AG08396 (cell line): ENCODE results near the gene ADM2.

ENCODE experiments used
- DNase-seq: peaks from one replicate; pipeline ENCODE4 v3.0.0; 2012; ENCODE audit warnings: low spot score, mixed read lengths

The ADM2 gene

DNA sequence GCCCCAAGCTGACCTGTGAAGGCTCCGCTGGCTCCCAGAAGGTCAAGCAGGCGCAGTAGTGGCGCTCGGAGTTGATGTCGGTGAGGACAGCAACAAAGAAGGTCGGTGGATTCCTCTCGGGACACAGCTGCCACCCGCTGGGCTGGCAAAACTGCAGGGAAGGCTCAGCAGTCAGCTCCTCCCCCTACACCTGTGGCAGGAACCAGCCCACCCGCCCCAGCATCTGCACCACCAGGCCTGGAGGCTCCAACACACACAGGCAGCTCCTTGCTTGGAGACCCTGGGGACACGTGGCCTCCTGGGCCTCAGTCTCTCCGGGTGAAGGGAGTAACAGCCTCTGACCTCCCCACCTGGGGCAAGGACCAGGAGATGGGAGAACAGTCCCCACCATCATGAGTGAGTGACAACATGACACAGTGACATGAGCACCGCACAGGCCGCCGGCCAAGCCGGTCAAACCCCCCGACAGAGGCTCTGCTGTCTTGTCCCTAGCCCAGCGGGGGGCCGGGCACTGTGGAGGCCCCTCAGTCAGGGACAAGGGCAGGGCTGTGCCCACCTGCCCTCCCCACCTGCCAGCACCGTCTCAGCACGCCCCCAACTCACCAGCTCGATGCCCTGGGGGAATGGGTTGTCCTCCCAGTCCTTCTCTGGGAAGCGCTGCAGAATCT is 13.4 kb upstream of the ADM2 start:
- no peak for DNase-seq

DNA sequence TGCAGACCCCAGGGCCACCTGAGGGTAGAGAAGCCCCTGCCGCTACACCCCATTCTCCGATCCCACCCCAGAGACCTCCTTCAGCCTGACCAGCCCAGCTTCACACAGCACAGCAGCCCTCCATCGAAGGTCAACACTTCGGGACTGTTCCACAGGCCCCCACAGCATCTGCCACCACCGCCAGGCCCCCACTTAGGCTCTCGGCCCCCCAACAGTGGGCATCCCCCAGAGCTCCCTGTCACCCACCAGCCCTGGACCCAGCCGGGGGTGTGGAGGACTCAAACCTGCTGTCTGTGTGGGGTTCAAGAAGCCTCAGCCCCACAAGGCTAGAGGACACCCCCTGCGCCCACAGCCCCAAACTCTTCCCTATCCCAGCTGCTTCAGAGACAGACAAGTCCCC is 12.7 kb upstream of the ADM2 start:
- no peak for DNase-seq

DNA sequence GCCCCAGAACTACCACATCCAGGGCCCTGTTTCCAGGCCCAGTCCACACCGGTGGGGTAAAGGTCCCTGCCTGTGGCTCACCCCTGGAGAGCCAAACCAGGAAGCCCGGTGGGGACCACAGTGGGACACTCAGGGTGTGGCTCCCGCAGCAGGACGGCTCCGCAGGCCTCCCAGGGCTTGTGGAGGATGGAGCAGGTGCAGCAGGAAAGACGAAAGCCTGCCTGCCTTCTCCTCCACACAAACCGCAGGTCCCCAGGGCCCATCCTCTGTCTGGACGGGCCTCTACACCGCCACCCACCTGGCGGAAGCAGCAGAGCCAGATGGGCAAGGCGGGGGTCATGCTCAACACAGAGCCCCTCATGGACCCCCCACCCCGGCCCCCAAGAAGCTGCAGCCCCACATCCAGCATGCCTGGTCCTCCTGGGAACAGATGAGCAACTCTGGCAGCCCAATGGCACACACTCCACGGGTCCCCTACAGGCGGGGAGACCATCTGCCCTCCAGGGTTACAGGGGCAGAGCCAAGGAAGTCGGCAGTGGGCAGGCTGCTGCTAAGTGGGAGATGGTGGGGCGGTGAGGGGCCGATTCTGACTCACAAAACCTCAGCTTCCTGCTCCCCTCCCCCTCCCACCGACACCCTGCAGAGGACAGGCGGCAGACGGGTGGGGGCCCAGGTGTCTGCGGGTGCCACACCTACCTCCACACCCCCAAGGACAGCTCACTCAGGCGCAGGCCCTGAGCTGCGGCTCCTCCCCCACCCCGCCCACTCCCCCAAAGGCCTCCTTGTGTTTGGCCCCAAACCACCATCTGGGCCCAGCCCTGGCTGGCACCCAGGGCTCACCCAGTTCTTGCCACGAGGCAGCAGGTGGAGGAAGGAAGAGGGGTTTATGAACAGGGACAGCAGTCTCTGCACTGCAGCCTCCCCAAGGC is 11.7 kb upstream of the ADM2 start:
- DNase-seq = no peak

DNA sequence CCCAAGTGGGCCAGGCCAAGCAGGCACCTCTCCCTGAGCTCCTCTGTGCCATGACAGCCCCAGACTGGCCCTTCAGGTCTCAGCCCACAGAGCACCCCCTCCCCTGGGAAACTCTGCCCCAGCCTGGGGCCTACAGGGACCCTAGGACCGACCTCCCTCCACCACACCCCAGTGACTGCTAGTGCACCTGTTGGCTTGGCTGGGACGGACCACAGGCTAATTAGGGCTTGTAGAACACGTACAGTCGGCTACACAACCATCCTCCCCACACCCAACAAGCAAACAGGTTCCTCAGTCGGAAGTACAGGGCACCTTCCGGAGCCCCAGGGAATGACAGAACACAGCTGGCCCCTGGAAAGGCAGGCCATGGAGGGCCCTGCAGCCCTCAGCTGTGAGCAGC is 10.9 kb upstream of the ADM2 start:
- DNase-seq = no peak

DNA sequence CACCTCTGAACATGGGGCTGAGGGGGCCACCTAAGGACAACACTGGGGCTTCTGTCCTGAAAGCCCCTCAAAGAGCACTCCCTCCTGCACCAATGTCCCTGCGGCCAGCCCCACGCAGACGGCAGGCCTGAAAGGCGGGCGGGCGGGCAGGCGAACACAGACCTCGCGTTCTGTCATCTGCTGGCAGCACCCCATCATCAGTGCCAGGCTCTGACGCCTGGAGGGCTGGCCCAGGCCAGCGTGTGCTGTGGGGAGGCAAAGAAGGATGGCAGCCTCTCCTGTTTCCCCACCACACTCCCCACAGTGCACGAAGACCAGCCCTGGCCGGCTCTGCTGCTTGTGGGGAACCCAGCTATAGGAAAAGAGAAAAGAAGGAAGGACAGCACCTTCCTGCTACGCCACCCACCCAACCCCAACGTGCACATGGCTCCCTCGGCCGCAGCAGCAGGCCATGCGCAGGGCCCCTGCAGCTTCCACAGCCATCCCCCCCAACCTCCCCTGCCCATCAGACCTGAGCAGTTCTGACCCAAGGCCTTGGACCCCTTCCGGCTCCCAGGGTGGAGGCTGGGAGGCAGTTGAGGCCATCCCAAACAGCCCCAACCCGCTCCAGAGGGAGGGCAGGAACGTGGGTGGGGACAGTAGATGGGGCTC is 10.0 kb upstream of the ADM2 start:
- no peak for DNase-seq

DNA sequence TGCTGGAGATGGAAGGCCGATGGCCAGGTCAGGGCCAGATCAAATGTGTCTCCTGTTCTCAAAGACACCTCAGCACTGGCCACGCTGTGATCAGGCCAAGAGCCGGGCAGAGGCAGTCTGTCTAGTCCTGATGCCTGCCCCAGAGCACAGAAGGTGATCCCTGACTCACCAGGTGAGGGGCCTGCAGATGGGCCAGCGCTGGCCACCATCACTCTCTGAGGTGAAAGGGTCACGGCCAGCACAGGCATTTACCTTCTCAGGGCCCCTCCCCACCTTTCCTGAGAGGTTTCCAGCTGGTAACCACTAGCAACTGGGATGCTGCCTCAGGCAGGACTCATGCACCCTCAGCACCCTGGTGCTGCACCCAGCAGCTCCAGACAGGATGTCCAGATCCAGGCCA is 9.4 kb upstream of the ADM2 start:
- no peak for DNase-seq

DNA sequence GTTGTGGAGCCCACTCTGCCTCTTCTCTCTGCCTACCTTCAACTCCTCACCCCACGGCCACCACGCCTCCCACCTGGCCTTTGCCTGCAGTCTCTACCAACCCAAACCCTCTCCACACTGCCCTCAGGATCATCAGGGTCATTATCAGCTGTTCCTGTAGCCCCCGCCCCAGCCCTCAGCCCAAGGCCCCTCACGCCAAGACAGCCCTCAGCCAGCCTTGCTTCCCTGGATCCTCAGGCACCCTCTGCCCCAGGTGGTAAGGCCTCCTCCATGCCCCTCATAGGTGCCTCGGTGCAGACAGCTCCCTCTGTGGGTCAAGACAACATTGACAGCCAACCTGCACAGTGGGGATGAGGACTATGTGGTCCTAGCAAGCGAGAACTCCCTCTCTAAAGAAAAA is 8.3 kb upstream of the ADM2 start:
- DNase-seq = no peak

DNA sequence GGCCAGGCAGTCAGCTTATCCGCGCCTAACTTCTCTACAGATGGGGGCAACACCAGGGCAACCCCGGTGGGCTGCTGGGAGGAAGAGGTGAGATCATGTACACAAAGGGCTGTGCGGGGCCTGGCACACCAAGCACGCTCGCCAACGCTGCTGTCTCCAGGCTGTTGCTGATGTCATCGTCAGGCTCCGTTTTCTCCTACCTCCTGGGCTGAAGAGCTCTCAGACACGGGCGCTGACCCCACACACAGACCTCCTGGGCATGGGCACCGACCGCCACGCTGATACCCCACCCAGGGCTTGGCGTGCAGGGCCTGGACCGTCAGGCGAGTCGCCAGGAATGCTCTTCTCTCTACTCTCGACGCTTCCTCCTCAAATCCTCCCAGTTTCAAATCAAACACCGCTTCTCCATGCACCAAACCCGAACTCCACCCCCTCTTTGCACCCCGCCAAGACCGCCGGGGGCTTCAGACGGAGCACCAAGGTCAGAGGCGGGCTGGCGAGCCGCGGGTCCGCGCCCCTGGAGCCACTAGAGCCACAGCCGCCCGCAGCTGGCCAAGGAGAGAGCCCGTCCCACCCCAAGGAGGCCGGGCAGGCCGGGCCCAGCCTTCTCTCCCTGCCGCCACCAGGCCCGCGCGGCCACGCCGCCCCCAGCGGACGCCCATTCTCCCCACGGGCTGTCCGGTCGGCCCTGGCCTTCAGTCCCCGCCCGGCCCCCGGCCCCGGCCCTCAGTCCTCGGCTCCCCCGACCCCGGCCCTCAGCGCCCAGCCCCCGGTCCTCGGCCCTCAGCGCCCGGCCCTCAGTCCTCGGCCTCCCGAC is 7.3 kb upstream of the ADM2 start:
- DNase-seq = peak; percentile 84

DNA sequence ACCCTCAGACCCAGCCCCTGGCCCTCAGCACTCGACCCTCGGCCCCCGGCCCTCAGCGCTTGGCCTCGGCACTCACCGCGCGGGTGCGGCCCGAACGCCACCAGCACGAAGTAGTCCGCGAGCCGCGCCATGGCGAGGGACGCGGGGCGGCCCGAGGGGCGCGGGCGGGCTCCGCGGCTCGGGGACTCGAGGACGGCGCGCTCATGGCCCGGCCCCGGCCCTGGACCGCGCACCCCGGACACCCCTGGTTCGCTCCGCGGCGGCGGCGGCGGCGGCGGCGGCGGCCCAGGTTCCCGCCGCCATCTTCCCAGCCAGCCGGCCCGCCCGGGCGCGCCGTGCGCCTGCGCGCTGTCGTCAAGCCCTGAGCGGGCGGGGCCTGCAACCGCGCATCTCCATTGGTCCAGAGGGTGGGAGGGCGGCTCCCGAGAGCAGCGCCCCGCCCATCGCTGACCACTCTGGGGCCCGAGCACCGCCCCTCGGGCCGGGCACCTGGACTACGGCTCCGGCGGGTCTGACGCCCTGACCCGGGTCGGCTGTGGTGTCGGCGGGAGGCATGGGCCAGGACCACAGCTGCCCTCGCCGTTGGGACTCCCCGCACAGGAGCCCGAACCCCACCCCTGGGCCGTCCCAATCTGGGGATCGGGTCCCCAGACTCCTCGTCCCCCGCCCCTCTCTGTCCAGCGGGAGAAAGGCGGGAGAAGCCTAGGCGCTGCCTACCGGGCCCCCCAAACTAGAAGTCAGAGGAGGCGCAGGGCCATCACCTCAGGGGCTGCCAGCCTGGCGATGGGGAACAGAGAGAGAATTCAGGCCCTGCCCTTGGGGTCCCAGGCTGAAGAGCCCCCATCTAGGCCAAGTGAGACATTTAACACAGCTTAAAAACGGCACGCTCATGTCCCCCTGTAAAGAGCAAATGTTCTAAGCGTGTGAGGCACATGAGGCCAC is 6.4 kb upstream of the ADM2 start, which contains the start of gene SBF1:
Gene SBF1, minus strand, starts transcription at position 326 of the 942 bp plus-strand sequence. Its CDS starts 195 bp downstream, at position 131.
- DNase-seq = peak; percentile 100

DNA sequence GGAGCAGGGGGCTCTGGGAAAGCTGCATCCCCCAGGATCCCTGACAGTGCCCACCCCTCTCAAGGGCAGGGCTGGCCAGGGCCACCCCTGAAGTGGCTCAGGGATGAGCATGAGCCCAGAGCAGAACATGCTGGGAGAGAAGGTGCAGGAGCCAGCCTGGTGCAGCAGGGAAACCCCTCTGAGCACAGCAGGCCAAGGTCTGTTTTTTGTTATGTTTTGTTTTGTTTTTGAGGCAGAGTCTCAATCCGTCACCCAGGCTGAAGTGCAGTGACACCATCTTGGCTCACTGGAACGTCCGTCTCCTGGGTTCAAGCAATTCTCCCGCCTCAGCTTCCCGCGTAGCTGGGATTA is 5.7 kb upstream of the ADM2 start:
- DNase-seq = no peak

DNA sequence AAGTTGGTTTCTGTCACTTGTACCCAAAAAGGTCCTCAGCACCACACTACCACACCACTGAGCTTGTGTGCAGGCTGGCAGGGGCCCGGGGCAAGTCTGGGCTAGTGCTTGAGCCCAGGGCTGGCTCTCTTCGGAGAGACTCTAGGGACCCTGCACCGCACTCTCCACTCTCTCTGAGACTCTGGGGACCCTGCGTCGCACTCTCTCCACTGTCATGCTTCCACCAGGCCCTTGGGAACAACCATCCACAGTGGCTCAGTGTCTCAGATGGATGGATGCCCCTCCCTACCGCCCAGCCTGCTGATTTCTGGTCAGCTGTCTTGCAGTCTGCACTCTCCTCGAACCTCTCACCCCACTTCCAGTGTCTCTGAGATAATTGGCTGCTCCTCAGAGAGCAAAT is 4.5 kb upstream of the ADM2 start:
- no peak for DNase-seq

DNA sequence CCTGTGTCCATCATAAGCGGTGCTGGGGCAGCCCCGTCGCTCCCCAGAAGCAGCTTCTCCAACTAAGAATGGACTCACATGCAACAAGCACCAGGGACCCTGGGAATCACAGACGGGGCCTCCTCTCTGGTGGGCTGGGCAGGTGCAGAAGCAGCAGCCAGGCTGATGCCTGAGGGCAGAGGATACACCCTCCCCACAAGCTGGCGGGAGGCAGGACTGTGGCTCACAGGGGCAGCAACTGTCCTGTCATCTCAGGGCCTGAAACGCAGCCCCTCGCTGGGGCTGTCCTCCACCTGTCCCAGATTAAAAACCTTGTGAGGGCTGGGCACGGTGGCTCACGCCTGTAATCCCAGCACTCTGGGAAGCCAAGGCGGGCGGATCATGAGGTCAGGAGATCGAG is 3.4 kb upstream of the ADM2 start:
- no peak for DNase-seq

DNA sequence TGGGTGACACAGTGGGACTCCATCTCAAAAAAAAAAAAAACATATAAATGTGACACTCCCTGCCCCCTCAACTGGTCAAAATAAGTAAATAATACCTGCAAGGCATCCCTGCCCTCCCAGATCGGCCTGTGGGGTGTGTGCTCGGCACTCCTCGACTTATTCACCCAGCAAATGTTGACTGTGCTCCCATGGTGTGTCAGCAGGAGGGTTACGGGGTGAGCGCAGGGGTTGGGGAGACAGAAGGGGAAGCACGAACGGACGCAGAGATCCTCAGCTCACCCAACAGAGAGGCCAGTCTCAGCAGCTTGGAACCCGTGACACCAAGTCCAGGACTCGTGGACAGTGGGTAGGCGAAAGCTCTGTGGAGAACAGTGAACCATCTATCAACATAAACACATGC is 1.6 kb upstream of the ADM2 start:
- no peak for DNase-seq

DNA sequence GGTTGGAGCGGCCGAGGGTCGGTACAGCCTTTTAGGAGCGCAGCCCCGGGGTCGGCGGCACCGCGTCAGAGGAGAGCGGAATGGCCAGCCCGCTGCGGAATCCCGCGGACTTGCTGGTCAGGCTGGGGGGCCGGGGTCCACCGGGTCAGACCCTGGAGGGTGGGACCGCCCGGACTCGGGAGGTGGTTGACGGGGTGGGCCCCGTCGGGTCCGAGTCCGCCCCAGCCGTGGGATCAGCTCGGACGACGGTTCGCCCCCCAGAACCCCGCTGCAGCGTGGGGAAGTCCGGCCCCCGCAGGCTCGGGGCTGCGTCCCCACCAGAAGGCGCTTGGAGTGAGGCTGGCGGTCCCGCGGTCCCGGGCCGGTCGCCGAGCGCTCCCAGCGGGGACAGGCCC is 301 bp upstream of the ADM2 start:
- no peak for DNase-seq

DNA sequence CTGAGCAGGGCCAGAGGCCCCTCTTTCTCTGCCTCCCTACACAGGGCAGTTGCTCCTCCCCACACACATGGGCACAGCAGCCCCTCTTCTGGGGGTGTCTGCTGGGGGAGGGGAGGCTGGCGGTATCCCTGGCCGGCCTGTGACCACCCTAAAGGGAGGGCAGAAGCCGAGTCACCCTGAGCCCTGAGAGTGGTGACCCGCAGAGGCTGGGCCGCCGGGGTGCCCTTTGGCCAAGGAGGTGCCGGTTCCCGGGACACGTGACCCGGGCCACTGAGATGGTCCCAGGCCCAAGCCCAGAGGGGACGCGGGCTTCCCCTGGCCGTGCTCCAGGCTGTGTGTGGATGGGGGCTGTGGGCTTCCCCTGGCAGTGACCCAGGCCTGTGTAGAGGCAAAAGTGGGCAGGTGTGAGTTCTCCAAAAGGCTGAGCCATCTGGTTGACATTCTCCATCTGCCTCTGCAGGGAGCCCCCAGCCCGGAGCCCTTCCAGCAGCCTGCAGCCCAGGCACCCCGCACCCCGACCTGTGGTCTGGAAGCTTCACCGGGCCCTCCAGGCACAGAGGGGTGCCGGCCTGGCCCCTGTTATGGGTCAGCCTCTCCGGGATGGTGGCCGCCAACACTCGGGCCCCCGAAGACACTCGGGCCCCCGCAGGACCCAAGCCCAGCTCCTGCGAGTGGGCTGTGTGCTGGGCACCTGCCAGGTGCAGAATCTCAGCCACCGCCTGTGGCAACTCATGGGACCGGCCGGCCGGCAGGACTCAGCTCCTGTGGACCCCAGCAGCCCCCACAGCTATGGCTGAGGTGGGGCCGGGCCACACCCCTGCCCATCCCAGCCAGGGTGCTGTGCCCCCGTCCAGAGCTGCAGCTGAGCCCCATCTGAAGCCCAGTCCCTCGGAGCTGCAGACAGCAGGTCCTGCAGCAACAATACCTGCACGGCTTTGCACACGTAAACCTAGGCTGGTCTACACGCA is 1.0 kb downstream of the ADM2 start:
- DNase-seq = no peak

DNA sequence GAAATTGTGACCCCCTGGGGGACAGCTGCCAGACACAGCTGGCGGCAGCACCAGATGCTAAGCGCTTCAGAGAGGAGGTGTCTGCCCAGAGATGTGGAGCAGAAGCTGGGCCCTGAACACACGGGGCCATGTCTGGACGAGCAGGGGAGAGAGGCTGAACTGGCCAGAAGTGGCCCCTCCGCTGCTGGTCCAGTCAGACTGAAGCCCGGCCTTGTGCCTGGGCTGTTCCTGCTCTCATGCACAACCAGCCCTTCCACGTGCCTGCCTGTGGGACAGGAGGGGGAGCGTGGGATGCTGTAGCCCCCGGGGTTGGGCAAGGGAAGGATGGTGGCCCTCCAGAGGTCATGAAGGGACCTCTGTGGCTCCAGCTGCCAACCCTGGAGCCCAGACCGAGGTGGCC is 1.8 kb downstream of the ADM2 start:
- DNase-seq = no peak

DNA sequence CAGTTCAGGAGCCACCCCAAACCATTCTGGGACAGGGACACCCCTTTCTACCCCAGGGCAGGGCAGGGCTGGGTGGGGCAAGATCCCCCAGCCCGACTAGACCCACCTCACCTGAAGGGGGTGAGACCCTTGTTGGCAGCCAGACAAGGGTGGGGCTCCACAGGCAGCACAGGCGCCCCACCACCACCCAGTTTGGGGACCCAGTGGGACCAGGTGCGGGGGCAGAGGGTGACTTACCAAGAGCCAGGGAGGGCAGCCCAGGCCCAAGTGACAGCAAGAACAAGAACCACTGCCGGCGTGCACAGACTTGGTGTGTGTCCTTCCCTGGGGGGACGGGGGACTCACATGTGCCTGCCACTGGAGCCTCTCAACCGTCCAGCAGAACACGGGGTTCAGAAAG is 2.2 kb downstream of the ADM2 start:
- no peak for DNase-seq

DNA sequence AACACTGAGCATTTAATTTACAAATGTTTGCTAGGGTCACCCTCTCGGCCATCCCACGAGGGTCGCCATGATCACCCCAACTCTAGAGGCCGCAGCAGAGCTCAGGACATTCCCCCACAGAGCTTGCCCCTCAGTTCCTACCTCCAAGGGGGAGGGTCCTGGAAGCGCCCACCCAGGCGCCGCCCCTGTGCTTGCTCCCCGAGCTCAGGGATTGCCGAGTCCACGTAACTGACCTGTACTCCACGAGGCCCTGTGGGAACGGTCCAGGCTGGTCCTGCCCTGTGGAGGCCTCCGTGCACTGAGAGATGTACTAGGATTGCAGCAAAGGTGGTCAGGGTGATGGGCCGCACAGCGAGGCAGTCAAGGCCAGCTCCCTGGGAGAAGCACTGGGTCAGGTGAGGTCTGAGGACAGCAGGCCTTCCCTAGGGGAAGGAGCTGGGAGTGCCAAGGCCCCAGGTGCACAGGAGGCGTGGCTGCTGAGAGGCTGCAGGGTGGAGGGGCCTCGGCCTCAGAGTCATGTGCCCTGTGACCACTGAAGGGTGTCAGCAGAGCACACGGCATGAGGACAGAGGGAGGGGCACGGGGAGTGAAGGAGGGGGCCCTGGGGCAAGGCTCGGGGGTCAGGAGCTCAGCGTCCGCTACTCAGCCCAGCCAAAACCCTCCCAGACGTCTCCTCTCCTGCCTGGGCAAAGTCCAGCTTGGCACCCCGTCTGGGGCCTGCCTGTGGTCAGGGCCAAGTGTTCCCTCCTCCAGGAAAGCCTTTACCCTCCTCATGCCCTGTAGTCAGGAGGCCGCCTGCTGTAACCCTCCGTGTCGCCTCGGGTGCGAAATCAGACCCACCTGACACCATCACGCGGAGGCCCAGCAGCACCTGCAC is 2.9 kb downstream of the ADM2 start:
- no peak for DNase-seq
